Measurements from ENCODE around the gene GIGYF2. TPM values are rescaled to one million over a fixed set of nuclear protein-coding genes. Genes with fewer than 3 reads are reported as not detected.

Gene GIGYF2, protein sequence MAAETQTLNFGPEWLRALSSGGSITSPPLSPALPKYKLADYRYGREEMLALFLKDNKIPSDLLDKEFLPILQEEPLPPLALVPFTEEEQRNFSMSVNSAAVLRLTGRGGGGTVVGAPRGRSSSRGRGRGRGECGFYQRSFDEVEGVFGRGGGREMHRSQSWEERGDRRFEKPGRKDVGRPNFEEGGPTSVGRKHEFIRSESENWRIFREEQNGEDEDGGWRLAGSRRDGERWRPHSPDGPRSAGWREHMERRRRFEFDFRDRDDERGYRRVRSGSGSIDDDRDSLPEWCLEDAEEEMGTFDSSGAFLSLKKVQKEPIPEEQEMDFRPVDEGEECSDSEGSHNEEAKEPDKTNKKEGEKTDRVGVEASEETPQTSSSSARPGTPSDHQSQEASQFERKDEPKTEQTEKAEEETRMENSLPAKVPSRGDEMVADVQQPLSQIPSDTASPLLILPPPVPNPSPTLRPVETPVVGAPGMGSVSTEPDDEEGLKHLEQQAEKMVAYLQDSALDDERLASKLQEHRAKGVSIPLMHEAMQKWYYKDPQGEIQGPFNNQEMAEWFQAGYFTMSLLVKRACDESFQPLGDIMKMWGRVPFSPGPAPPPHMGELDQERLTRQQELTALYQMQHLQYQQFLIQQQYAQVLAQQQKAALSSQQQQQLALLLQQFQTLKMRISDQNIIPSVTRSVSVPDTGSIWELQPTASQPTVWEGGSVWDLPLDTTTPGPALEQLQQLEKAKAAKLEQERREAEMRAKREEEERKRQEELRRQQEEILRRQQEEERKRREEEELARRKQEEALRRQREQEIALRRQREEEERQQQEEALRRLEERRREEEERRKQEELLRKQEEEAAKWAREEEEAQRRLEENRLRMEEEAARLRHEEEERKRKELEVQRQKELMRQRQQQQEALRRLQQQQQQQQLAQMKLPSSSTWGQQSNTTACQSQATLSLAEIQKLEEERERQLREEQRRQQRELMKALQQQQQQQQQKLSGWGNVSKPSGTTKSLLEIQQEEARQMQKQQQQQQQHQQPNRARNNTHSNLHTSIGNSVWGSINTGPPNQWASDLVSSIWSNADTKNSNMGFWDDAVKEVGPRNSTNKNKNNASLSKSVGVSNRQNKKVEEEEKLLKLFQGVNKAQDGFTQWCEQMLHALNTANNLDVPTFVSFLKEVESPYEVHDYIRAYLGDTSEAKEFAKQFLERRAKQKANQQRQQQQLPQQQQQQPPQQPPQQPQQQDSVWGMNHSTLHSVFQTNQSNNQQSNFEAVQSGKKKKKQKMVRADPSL (N-terminal part only)
- total RNA-seq = 10 to 100 TPM; 62.5 to 72.3 TPM
- 49.6 TPM for polyA plus RNA-seq (2013, experiment 1 of 2)
- 46.1 TPM for polyA plus RNA-seq (2013, experiment 2 of 2)
- long read RNA-seq, experiment 1, partial matches to known transcripts = 15 of 17 reads
- long read RNA-seq, experiment 1, other reads (novel, unspliced or antisense) = 2 of 17 reads
- long read RNA-seq, experiment 2, full-length matches to known transcripts = 17 of 71 reads
- long read RNA-seq, experiment 2, partial matches to known transcripts = 20 of 71 reads
- long read RNA-seq, experiment 2, other reads (novel, unspliced or antisense) = 34 of 71 reads
- long read RNA-seq, experiment 3, full-length matches to known transcripts = 10 of 311 reads
- long read RNA-seq, experiment 3, partial matches to known transcripts = 182 of 311 reads
- long read RNA-seq, experiment 3, other reads (novel, unspliced or antisense) = 119 of 311 reads
- long read RNA-seq, experiment 4, partial matches to known transcripts = 7 of 17 reads
- long read RNA-seq, experiment 4, other reads (novel, unspliced or antisense) = 10 of 17 reads

DNA sequence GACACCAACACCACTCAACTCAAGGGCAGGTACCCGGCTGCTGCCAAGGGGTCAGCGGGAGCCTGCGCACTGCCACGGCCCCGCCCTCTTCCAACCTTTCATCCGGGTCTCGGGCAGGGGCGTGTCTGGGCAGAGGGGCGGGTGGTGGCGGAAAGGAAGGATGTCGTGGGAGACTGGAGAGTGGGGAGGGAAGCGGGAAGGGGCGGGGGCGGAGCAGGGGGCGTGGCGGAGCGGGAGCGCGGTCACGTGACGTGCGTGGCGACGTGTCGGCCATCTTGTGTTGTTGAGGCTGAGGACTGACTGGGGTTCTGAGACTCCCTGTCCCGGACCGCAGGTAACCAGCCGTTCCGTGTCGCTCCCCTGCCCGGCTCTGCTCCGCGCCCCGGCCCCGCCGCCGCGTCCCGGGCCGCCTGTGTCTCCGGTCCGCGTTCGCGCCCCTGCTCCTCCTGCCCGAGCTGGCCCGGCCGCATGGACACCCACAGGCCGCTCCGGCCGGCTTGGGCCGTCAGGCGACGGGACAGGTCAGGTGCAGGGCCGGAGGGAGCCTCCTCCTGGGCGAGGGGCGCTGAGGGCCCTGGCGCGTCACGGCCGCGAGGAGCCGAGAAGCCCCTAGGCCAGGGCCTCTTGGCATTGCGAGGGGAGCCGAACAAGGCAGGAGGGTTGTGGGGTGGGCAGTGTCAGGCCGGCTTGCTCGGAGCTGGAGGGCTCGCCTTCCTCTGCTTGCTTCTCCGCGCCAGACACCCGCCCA is at the start of gene GIGYF2:
Gene GIGYF2 (plus strand): TSS at position 273 of the 748 bp plus-strand sequence. CDS start 37,867 bp downstream, outside the sequence.
- Mint-ChIP-seq H3K4me3 (peak within 1 kb of the TSS; percentile 93), H3K4me1 (peaks cover 23% of the 10 kb centered on the region), H3K27ac (peak within 1 kb of the TSS; percentile 86), H3K27me3 (ENCODE audit: insufficient read depth) (no peaks in the 10 kb centered on the region), H3K9me3 (no peaks in the 10 kb centered on the region), H3K36me3 (ENCODE audit: low read depth) (peaks cover 8% of the 10 kb centered on the region)
- TF ChIP-seq, protein P1, sequence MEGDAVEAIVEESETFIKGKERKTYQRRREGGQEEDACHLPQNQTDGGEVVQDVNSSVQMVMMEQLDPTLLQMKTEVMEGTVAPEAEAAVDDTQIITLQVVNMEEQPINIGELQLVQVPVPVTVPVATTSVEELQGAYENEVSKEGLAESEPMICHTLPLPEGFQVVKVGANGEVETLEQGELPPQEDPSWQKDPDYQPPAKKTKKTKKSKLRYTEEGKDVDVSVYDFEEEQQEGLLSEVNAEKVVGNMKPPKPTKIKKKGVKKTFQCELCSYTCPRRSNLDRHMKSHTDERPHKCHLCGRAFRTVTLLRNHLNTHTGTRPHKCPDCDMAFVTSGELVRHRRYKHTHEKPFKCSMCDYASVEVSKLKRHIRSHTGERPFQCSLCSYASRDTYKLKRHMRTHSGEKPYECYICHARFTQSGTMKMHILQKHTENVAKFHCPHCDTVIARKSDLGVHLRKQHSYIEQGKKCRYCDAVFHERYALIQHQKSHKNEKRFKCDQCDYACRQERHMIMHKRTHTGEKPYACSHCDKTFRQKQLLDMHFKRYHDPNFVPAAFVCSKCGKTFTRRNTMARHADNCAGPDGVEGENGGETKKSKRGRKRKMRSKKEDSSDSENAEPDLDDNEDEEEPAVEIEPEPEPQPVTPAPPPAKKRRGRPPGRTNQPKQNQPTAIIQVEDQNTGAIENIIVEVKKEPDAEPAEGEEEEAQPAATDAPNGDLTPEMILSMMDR (conservative IDR thresholded peaks at IDR 0.05) = peak; percentile 34
- Histone ChIP-seq H3K4me1 (ENCODE audit: control insufficient read depth, insufficient read depth, low read length) (no peaks in the 10 kb centered on the region), H3K4me3 (ENCODE audit: low read length) (peak within 1 kb of the TSS; percentile 92), H3K9ac (ENCODE audit: extremely low read depth, low read length, poor library complexity, severe bottlenecking) (peak within 1 kb of the TSS; percentile 90), H3K27ac (ENCODE audit: low read depth, low read length) (peak within 1 kb of the TSS; percentile 86), H3K9me3 (ENCODE audit: control insufficient read depth, low read length) (no peaks in the 10 kb centered on the region), H3K27me3 (ENCODE audit: control insufficient read depth, insufficient read depth, low read length, poor library complexity, severe bottlenecking) (no peaks in the 10 kb centered on the region), H3K36me3 (ENCODE audit: control insufficient read depth, insufficient read depth, low read length) (peaks cover 8% of the 10 kb centered on the region)
- 0% methylated on average over 6 to 71 of the region's 71 CpGs for WGBS, 2 experiments (ENCODE audit: insufficient coverage in 1 of 2, insufficient read length in 1 of 2)
- peak; percentile 100 for DNase-seq

DNA sequence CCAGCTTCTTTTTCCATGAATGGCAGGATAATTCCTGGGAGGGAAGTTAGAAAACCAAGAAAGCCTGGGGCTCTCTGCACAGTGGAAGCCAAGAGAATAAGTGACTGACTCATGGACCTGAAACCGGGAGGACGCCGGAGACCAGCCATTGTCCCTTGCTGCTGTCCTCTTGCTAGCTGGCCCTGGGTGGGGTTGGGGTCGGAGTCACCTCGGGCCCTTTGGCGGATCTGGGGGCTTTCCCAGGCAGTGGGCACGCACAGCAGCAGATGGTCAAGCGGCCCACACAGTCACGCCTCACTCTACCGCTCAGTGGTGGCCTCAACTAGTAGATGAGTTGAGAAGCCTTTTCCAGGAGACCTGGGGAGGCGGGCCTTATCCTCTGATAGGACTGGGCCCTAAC is 48.1 kb upstream of the GIGYF2 start:
- Histone ChIP-seq H3K4me1 (ENCODE audit: control insufficient read depth, insufficient read depth, low read length) (no peaks in the 10 kb centered on the region), H3K4me3 (ENCODE audit: low read length) (no peak overlapping the region), H3K9me3 (ENCODE audit: control insufficient read depth, low read length) (no peaks in the 10 kb centered on the region), H3K9ac (ENCODE audit: extremely low read depth, low read length, poor library complexity, severe bottlenecking) (no peak overlapping the region), H3K27me3 (ENCODE audit: control insufficient read depth, insufficient read depth, low read length, poor library complexity, severe bottlenecking) (no peaks in the 10 kb centered on the region), H3K27ac (ENCODE audit: low read depth, low read length) (no peak overlapping the region), H3K36me3 (ENCODE audit: control insufficient read depth, insufficient read depth, low read length) (no peaks in the 10 kb centered on the region)
- Mint-ChIP-seq H3K27ac (no peak overlapping the region), H3K4me1 (peaks cover 14% of the 10 kb centered on the region), H3K9me3 (no peaks in the 10 kb centered on the region), H3K36me3 (ENCODE audit: low read depth) (no peaks in the 10 kb centered on the region), H3K27me3 (ENCODE audit: insufficient read depth) (no peaks in the 10 kb centered on the region), H3K4me3 (no peak overlapping the region)
- DNase-seq = no peak
- TF ChIP-seq, protein P1 (conservative IDR thresholded peaks at IDR 0.05) = no peak
- 92 to 95% methylated on average over 8 to 11 of the region's 11 CpGs for WGBS, 2 experiments (ENCODE audit: insufficient coverage in 1 of 2, insufficient read length in 1 of 2)
